H1 (cell line): Measurements from ENCODE around the gene PPP3CB. TPM values are rescaled to one million over a fixed set of nuclear protein-coding genes. Genes with fewer than 3 reads are reported as not detected.

ENCODE experiments used
- CHD7 ChIP-seq: fragments of 300-600 bp; sonication (generic); IDR thresholded peaks from 2 replicates; pipeline ENCODE4 v1.7.1; 2012; ENCODE audit warnings: low read length, moderate library complexity, mild to moderate bottlenecking, inconsistent platforms; ENCODE audit not compliant: insufficient replicate concordance
- HDAC2 ChIP-seq, 2 experiments: fragments of 300-600 bp in 1 of 2; sonication (generic) in 1 of 2; IDR thresholded peaks; 2 replicates each; pipeline ENCODE4 v1.6.1; 2011 to 2012; ENCODE audit warnings: low read depth in 2 of 2, low read length in 2 of 2, mild to moderate bottlenecking in 2 of 2, moderate library complexity in 2 of 2, borderline replicate concordance in 1 of 2, inconsistent platforms in 1 of 2
- PHF8 ChIP-seq: fragments of 200-600 bp; sonication (generic); conservative IDR thresholded peaks from 2 replicates; pipeline ENCODE4 v1.7.1; 2012; ENCODE audit warnings: low read depth, mild to moderate bottlenecking, inconsistent platforms, low read length, moderate library complexity
- POU5F1 ChIP-seq: IDR thresholded peaks from 2 replicates; pipeline ENCODE4 v1.6.1; 2011; ENCODE audit warnings: low read depth, mild to moderate bottlenecking, low read length, moderate library complexity
- RXRA ChIP-seq: IDR thresholded peaks from 2 replicates; pipeline ENCODE4 v1.6.1; 2011; ENCODE audit warnings: low read depth, mild to moderate bottlenecking, low read length, moderate library complexity; ENCODE audit not compliant: insufficient read depth
- SIRT6 ChIP-seq: IDR thresholded peaks from one replicate; pipeline ENCODE4 v1.7.1; 2012; ENCODE audit warnings: low read length, inconsistent platforms
- TBP ChIP-seq: IDR thresholded peaks from 2 replicates; pipeline ENCODE4 v1.6.1; 2011; ENCODE audit warnings: low read depth, low read length, improper control_type of control experiment
- ZNF274 ChIP-seq: IDR thresholded peaks from 2 replicates; pipeline ENCODE4 v1.7.0; 2012; ENCODE audit warnings: low read length, borderline replicate concordance; ENCODE audit errors: extremely low read depth
- polyA plus RNA-seq, 7 experiments: library from polyadenylated mRNA; depleted of rRNA in 3 of 7; stranded (reverse) in 5 of 7; unstranded in 2 of 7; fragments of >200 nt in 5 of 7; fragments of 200-250 nt in 2 of 7; gene quantifications; 1 replicate in 5 of 7; 2 replicates in 1 of 7; 4 replicates in 1 of 7; pipeline versions ENCODE4 v1.2.1 to v1.2.3, GENCODE V29; 2011 to 2013; ENCODE audit warnings: missing spikeins in 2 of 7, mixed read lengths in 2 of 7
- total RNA-seq: library from RNA; stranded (reverse); fragmentation: NEBNext Ultra II Directional; extraction: Animal tissue kit (Norgen Biotek cat#: 25700); gene quantifications from 2 replicates; pipeline ENCODE4 v1.2.1, GENCODE V29; 2021

Gene PPP3CB
- total and polyA plus RNA-seq, 2 of the 8 experiments (the other 6 are each of a cell fraction or from before 2014, with no cell fraction given) = 10.5 to 36.3 TPM

- TF ChIP-seq RXRA = no peak
- no peak for TF ChIP-seq HDAC2 (IDR thresholded peaks at IDR 0.05; ENCODE audit: borderline replicate concordance in 1 of 2, low read depth in 2 of 2, low read length in 2 of 2)
- TF ChIP-seq TBP = no peak; the same call in 1 of the 2 replicates
- no peak for TF ChIP-seq ZNF274
- TF ChIP-seq POU5F1 = no peak
- TF ChIP-seq SIRT6 = no peak
- no peak for TF ChIP-seq CHD7
- TF ChIP-seq PHF8 = 0 out of 2 replicates have a peak, but pooled peaks have one; percentile 4
Observed at GRCh38 chr10:73495884-73496674, at the start of gene PPP3CB (continued).
